CD14-positive monocyte (primary cell): ENCODE data around the gene MERTK. TPM values are rescaled to one million over a fixed set of nuclear protein-coding genes. Genes with fewer than 3 reads are reported as not detected.

ENCODE experiments used
- DNase-seq, 3 donors: peaks; one replicate each; pipeline ENCODE4 v3.0.0-alpha.2; 2011 to 2022
- H2AFZ ChIP-seq: 2 replicates; pipeline ENCODE4 v1.6.0; 2012; ENCODE audit warnings: mild to moderate bottlenecking, low read depth, low read length, inconsistent platforms; ENCODE audit not compliant: insufficient read depth, poor library complexity, severe bottlenecking
- H3K27ac ChIP-seq, 2 donors: 1 replicate in 1 of 2; 2 replicates in 1 of 2; pipeline ENCODE4 v1.5.1; 2012 to 2013; ENCODE audit warnings: low read length in 2 of 2, control low read depth in 1 of 2, inconsistent platforms in 1 of 2, low read depth in 1 of 2, mild to moderate bottlenecking in 1 of 2
- H3K27me3 ChIP-seq, 2 donors: one replicate each; pipeline versions ENCODE4 v1.6.0 to v1.6.1; 2011 to 2013; ENCODE audit warnings: low read length in 2 of 2; ENCODE audit not compliant: control insufficient read depth in 2 of 2, insufficient read depth in 2 of 2
- H3K36me3 ChIP-seq, 2 donors: replicated peaks in 1 of 2; 1 replicate in 1 of 2; 2 replicates in 1 of 2; pipeline versions ENCODE4 v1.5.1 to v1.6.1; 2012 to 2013; ENCODE audit warnings: low read length in 2 of 2, control low read depth in 1 of 2, inconsistent platforms in 1 of 2, mild to moderate bottlenecking in 1 of 2; ENCODE audit not compliant: insufficient read depth in 2 of 2, control insufficient read depth in 1 of 2
- H3K4me1 ChIP-seq, 2 donors: 1 replicate in 1 of 2; 2 replicates in 1 of 2; pipeline versions ENCODE4 v1.5.1 to v1.6.1; 2012 to 2013; ENCODE audit warnings: low read length in 2 of 2, control low read depth in 1 of 2, inconsistent platforms in 1 of 2, mild to moderate bottlenecking in 1 of 2, moderate library complexity in 1 of 2; ENCODE audit not compliant: insufficient read depth in 2 of 2, control insufficient read depth in 1 of 2
- H3K4me2 ChIP-seq: replicated peaks from 2 replicates; pipeline ENCODE3; 2012; ENCODE audit warnings: low read length, moderate library complexity, mild to moderate bottlenecking; ENCODE audit not compliant: poor library complexity, severe bottlenecking; ENCODE audit errors: extremely low read depth
- H3K4me3 ChIP-seq, 3 experiments: fragments of 200-600 bp in 1 of 3; sonication (generic) in 1 of 3; replicated peaks in 1 of 3; 1 replicate in 2 of 3; 2 replicates in 1 of 3; pipeline ENCODE4 v1.5.1; 2011 to 2013; ENCODE audit warnings: low read length in 3 of 3, mild to moderate bottlenecking in 3 of 3, control low read depth in 2 of 3, low read depth in 2 of 3, inconsistent platforms in 1 of 3, moderate library complexity in 1 of 3
- H3K79me2 ChIP-seq: 2 replicates; pipeline ENCODE4 v1.6.0; 2012; ENCODE audit warnings: mild to moderate bottlenecking, control low read depth, inconsistent platforms, low read length, moderate library complexity; ENCODE audit not compliant: insufficient read depth
- H3K9ac ChIP-seq: 2 replicates; pipeline ENCODE4 v1.6.0; 2017; ENCODE audit warnings: low read length, mild to moderate bottlenecking; ENCODE audit not compliant: insufficient read depth, poor library complexity, severe bottlenecking
- H3K9me3 ChIP-seq, 2 donors: replicated peaks in 1 of 2; 1 replicate in 1 of 2; 2 replicates in 1 of 2; pipeline versions ENCODE4 v1.5.1 to v1.6.1; 2012 to 2013; ENCODE audit warnings: low read length in 2 of 2, control low read depth in 1 of 2; ENCODE audit not compliant: control insufficient read depth in 1 of 2, insufficient read depth in 1 of 2
- H4K20me1 ChIP-seq: 2 replicates; pipeline ENCODE4 v1.6.0; 2012; ENCODE audit warnings: mild to moderate bottlenecking, low read length, control low read depth, moderate library complexity; ENCODE audit not compliant: insufficient read depth
- H3K27ac Mint-ChIP-seq, 7 donors: one replicate each; pipeline ENCODE4 v1.8.0; 2020; ENCODE audit warnings: mild to moderate bottlenecking in 7 of 7, mixed read lengths in 7 of 7, moderate library complexity in 6 of 7, inconsistent platforms in 2 of 7
- H3K27me3 Mint-ChIP-seq, 3 donors: one replicate each; pipeline ENCODE4 v1.8.0; 2021 to 2022; ENCODE audit warnings: low read depth in 3 of 3, mild to moderate bottlenecking in 3 of 3, mixed read lengths in 3 of 3, moderate library complexity in 3 of 3, inconsistent platforms in 1 of 3
- H3K36me3 Mint-ChIP-seq, 2 donors: one replicate each; pipeline ENCODE4 v1.8.0; 2020; ENCODE audit warnings: mixed read lengths in 2 of 2, inconsistent platforms in 1 of 2, mild to moderate bottlenecking in 1 of 2
- H3K4me1 Mint-ChIP-seq: one replicate; pipeline ENCODE4 v1.8.0; 2020; ENCODE audit warnings: mild to moderate bottlenecking, mixed read lengths
- H3K4me3 Mint-ChIP-seq, 2 donors: one replicate each; pipeline ENCODE4 v1.8.0; 2020; ENCODE audit warnings: mild to moderate bottlenecking in 2 of 2, mixed read lengths in 2 of 2, moderate library complexity in 1 of 2
- H3K9me3 Mint-ChIP-seq, 7 donors: one replicate each; pipeline ENCODE4 v1.8.0; 2020 to 2022; ENCODE audit warnings: mixed read lengths in 7 of 7, mild to moderate bottlenecking in 6 of 7, moderate library complexity in 6 of 7, inconsistent platforms in 2 of 7
- WGBS: methylation state at CpG from one replicate; pipeline ENCODE4 v1.1.5; 2013; ENCODE audit warnings: missing lambda C conversion rate; ENCODE audit not compliant: insufficient coverage; 5-methylcytosine and 5-hydroxymethylcytosine counted together
- intact Hi-C, 2 donors: fragments of 100-400 bp; cut with micrococcal nuclease; formaldehyde crosslinking; loops; one replicate each; pipeline versions ENCODE4 v1.15.0 to v1.15.1; 2023
- polyA plus RNA-seq, 3 donors: library from polyadenylated mRNA; depleted of rRNA in 1 of 3; unstranded in 2 of 3; stranded (reverse) in 1 of 3; fragments of 300-500 nt in 2 of 3; fragments of >200 nt in 1 of 3; fragmentation: Illumina TruSeq in 2 of 3; gene quantifications; 1 replicate in 2 of 3; 2 replicates in 1 of 3; pipeline ENCODE4 v1.2.3, GENCODE V29; 2012 to 2021
- TF ChIP-seq, protein P1 (sequence below): fragments of 200-600 bp; IDR thresholded peaks from one replicate; pipeline ENCODE4 v1.8.0; 2022; ENCODE audit warnings: antibody characterized with exemption, mild to moderate bottlenecking

Gene MERTK
- polyA plus RNA-seq, 3 donors: 4.1 to 17.0 (median 4.2) TPM

DNA sequence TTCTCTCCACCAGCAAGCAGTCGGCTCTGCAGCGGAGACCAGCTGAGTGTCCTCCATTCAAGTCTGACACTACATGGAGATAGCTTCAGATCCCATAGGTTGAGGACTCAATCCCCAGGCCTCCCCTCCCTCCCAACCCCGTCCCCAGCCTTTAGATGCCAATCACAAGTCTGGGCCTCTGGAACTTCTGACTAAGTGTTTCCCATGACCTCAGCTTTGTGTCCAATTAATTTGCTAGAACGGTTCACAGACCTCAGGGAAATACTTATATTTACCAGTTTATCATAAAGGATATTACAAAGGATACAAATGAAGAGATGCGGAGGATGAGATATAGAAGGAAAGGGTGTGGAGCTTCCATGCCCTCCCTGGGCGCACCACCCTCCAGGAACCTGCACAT, 77.4 kb downstream of the MERTK start:
- peaks cover 12 to 13% of the 10 kb centered on the region in 2 donors for H3K9me3 ChIP-seq

DNA sequence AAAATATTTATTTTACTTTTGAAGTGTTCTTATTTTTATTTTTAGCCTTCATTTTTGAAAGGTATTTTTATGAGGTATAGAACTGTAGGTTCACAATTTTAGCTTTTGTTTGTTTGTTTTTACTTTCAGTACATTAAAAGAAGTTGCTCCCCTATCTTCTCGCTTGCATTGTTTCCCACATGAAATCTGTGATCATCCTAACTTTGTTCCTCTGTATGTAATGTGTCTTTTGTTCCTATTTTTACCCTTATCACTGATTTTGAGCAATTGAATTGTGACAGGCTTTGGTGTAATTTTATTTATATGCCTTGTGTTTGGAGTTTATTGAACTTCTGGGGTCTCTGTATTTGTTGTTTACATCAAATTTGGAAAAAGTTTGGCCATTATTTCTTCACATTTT, 78.8 kb downstream of the MERTK start:
- H3K27me3 ChIP-seq: no peaks in the 10 kb centered on the region
- intact Hi-C loops: no loop called here
- no peak overlapping the region for H3K4me3 Mint-ChIP-seq
- H3K27me3 Mint-ChIP-seq: peaks cover 0 to 4% (median 2%) of the 10 kb centered on the region in 3 donors
- H3K36me3 Mint-ChIP-seq: peaks cover 10 to 26% of the 10 kb centered on the region in 2 donors
- H3K27ac ChIP-seq: no peak overlapping the region
- H3K27ac Mint-ChIP-seq: no peak overlapping the region
- peaks cover 12 to 13% of the 10 kb centered on the region in 2 donors for H3K9me3 ChIP-seq
- TF ChIP-seq, protein P1, sequence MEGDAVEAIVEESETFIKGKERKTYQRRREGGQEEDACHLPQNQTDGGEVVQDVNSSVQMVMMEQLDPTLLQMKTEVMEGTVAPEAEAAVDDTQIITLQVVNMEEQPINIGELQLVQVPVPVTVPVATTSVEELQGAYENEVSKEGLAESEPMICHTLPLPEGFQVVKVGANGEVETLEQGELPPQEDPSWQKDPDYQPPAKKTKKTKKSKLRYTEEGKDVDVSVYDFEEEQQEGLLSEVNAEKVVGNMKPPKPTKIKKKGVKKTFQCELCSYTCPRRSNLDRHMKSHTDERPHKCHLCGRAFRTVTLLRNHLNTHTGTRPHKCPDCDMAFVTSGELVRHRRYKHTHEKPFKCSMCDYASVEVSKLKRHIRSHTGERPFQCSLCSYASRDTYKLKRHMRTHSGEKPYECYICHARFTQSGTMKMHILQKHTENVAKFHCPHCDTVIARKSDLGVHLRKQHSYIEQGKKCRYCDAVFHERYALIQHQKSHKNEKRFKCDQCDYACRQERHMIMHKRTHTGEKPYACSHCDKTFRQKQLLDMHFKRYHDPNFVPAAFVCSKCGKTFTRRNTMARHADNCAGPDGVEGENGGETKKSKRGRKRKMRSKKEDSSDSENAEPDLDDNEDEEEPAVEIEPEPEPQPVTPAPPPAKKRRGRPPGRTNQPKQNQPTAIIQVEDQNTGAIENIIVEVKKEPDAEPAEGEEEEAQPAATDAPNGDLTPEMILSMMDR: no peak
- no peak overlapping the region for H3K9ac ChIP-seq
- no peak for DNase-seq
- H2AFZ ChIP-seq: no peak overlapping the region
- H3K36me3 ChIP-seq: peaks cover 0 to 23% of the 10 kb centered on the region in 2 donors
- H3K4me3 ChIP-seq: no peak overlapping the region
- no peaks in the 10 kb centered on the region for H3K4me1 ChIP-seq
- H3K79me2 ChIP-seq: no peaks in the 10 kb centered on the region
- no peak overlapping the region for H3K4me2 ChIP-seq
- no peaks in the 10 kb centered on the region for H4K20me1 ChIP-seq
- H3K4me1 Mint-ChIP-seq: peaks cover 11% of the 10 kb centered on the region
- peaks cover 11 to 22% (median 21%) of the 10 kb centered on the region in 7 donors for H3K9me3 Mint-ChIP-seq
- no CpG with 5 or more reads among the region's 1 CpG for WGBS

More for the DNA sequence above, 77.4 kb downstream of the MERTK start:
- H3K79me2 ChIP-seq: no peaks in the 10 kb centered on the region
- intact Hi-C loops: no loop called here
- Mint-ChIP-seq H3K36me3 (peaks cover 10 to 22% of the 10 kb centered on the region in 2 donors), H3K4me3 (no peak overlapping the region), H3K9me3 (peaks cover 11 to 22% (median 21%) of the 10 kb centered on the region in 7 donors), H3K4me1 (peaks cover 11% of the 10 kb centered on the region), H3K27me3 (peaks cover 0 to 2% (median 2%) of the 10 kb centered on the region in 3 donors), H3K27ac (no peak overlapping the region)
- H3K4me1 ChIP-seq: no peaks in the 10 kb centered on the region
- H3K27me3 ChIP-seq: no peaks in the 10 kb centered on the region
- 100% methylated on average over 3 of the region's 6 CpGs for WGBS
- H2AFZ ChIP-seq: no peak overlapping the region
- TF ChIP-seq, protein P1: no peak
- H3K4me2 ChIP-seq: no peak overlapping the region
- no peak overlapping the region for H3K27ac ChIP-seq
- no peak for DNase-seq
- H3K9ac ChIP-seq: no peak overlapping the region
- H4K20me1 ChIP-seq: no peaks in the 10 kb centered on the region
- H3K4me3 ChIP-seq: no peak overlapping the region
- H3K36me3 ChIP-seq: peaks cover 0 to 23% of the 10 kb centered on the region in 2 donors
